ENCODE measurements around the gene ARHGAP21.

ARHGAP21 gene

DNA sequence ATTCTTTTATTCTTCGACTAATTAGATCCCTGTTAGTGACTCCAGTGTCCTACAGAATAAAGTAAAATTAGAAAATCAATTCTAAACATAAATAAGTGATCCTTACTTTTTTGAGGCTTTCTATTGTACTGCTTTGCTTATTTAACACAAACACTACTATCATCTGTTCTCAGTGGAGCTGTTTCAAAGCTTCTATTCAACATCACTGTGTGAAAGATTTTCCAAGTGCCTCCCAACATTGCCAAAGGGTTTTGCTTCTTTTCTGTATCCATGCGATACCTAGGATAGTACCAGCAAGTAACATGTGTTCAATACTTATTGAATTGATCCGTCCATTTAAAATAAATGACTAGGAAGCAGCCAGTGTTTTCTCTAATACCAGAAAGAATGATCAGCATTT is 125.7 kb downstream of the ARHGAP21 start:
- TF ChIP-seq, protein P1, sequence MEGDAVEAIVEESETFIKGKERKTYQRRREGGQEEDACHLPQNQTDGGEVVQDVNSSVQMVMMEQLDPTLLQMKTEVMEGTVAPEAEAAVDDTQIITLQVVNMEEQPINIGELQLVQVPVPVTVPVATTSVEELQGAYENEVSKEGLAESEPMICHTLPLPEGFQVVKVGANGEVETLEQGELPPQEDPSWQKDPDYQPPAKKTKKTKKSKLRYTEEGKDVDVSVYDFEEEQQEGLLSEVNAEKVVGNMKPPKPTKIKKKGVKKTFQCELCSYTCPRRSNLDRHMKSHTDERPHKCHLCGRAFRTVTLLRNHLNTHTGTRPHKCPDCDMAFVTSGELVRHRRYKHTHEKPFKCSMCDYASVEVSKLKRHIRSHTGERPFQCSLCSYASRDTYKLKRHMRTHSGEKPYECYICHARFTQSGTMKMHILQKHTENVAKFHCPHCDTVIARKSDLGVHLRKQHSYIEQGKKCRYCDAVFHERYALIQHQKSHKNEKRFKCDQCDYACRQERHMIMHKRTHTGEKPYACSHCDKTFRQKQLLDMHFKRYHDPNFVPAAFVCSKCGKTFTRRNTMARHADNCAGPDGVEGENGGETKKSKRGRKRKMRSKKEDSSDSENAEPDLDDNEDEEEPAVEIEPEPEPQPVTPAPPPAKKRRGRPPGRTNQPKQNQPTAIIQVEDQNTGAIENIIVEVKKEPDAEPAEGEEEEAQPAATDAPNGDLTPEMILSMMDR (IDR thresholded peaks at IDR 0.05; ENCODE audit: extremely low read depth, insufficient read depth, missing control alignments): no peak
- DNase-seq (ENCODE audit: low spot score): no peak
- in situ Hi-C loops (cut with MboI; ENCODE audit: low pct_unique_long_range_greater_than_20kb, low sequenced_read_pairs, unreplicated experiment): no loop called here

DNA sequence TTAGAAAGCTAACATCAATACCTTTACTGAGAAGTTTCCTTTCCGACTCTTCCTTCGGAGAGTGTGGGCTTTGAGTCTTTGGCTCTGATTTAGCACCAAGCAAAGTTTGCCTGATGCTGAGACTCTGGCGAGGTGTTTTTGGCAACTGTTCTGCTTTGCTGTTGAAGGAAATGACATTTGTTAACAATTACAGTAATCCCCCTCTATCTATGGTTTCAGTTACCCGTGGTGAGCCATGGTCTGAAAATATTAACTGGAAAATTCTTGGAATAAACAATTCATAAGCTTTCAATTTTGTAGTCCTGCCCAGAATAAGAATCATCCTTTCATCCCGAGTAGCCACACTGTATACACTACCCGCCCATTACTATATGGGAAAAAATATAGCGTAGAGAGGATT is 126.3 kb downstream of the ARHGAP21 start:
- TF ChIP-seq, protein P1 (IDR thresholded peaks at IDR 0.05; ENCODE audit: extremely low read depth, insufficient read depth, missing control alignments): no peak
- in situ Hi-C loops (cut with MboI; ENCODE audit: low pct_unique_long_range_greater_than_20kb, low sequenced_read_pairs, unreplicated experiment): no loop called here
- DNase-seq (ENCODE audit: low spot score): no peak

DNA sequence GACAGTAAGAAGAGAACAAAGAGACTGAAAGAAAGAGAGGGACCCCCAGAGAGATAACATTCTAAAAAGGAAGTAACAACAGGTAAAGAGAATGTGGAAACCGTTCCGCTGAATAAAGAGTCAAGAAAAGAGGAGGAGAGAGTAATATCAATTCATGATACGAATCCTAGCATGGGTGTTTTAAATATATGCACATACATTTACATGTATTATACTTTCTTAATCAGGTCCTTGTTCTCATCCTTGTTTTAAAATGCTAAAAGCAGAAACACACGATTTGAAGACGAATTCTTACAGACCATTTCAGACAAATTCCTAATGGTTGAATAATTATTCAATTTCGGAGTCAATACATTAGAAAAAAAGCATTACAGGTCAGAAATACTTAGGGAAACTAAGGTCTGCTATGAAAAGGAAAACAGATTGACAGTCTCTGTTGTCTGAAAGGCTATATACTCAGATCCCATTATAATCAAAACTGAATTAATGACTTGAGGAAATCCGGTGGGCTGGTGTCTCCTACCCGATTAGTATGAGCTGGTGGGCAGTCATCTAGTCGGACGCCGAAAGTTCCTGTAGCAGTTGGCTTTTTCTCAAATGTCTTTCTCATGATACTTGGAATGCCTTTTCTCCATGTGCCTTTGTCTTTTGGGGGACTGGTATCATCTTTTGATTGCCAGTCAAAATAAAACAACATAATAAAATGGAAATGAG is 127.3 kb downstream of the ARHGAP21 start:
- in situ Hi-C loops (cut with MboI; ENCODE audit: low pct_unique_long_range_greater_than_20kb, low sequenced_read_pairs, unreplicated experiment): no loop called here
- DNase-seq (ENCODE audit: low spot score): no peak
- TF ChIP-seq, protein P1 (IDR thresholded peaks at IDR 0.05; ENCODE audit: extremely low read depth, insufficient read depth, missing control alignments): no peak

DNA sequence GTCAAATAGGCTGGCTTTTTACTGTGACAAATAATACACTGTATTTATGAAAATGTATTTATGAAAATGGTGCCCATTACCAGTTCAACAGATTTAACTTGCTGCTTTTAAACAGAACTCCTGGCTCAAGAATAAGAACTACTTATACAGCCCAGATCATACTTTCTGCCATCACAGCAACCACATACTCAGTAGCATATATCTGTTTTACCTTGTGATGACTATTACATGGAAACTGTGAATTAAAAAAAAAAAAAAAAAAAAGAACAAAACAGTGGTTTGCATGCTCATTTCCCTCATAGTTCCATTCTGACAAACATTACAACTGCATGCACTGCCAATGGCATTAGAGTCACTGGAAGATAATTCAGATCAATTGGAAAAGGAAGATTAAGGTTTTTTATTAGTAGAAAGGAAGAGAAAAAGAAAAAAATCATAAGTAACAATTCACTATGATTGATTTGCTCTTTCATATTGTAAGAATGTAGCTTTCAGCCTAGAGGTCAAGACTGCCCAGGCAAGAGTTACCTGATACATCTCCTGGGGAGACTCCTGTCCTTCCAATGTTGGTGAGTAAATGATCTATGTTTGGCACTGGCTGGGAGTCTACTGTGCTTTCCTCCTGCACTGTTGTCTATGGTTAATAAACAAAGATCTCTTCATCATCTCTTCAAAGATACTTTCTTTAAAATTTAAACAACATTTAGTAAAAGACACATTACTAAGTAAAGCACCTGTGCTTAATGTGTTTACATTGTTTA is 132.8 kb downstream of the ARHGAP21 start:
- in situ Hi-C loops (cut with MboI; ENCODE audit: low pct_unique_long_range_greater_than_20kb, low sequenced_read_pairs, unreplicated experiment): no loop called here
- no peak for DNase-seq (ENCODE audit: low spot score)
- TF ChIP-seq, protein P1 (IDR thresholded peaks at IDR 0.05; ENCODE audit: extremely low read depth, insufficient read depth, missing control alignments): no peak

DNA sequence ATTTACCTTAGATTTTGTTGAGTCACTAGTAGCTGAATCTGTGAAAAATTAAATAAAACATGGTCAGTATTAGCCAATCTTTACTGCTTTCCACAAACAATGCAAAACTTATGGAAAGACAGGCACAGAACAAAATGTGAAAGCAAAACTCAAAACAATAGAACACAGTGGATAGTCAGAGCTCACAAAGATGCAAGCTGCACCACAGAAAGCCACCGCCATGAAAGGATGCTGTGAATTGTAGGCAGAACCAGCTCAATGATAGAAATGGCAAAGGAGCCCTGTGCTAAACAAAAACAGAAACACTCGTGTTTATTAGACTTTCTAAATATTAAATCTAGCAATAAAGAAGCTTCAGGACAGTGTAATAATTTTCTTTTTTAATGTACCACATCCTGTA is 134.4 kb downstream of the ARHGAP21 start:
- in situ Hi-C loops (cut with MboI; ENCODE audit: low pct_unique_long_range_greater_than_20kb, low sequenced_read_pairs, unreplicated experiment): no loop called here
- DNase-seq (ENCODE audit: low spot score): no peak
- TF ChIP-seq, protein P1 (IDR thresholded peaks at IDR 0.05; ENCODE audit: extremely low read depth, insufficient read depth, missing control alignments): no peak

DNA sequence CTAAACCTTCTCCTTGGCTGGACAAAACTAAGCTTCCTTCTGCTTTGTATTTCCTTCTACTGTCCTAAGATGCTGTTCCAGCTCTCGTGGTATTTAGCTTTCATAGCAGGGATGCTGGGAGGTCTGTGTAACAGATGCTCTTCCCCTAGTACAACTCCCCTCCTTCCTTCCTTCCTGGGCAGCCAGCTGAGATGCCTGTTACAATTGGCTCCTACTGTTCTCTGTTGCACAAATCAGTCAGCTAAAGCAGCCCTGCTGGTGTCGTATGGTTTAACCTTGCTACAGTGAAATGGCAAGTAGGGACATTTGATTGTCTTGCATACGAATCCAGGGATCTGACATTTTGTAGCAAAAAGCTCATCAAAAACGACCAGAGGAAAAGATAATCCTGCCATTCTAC is 143.8 kb downstream of the ARHGAP21 start:
- no peak for DNase-seq (ENCODE audit: low spot score)
- in situ Hi-C loops (cut with MboI; ENCODE audit: low pct_unique_long_range_greater_than_20kb, low sequenced_read_pairs, unreplicated experiment): no loop called here
- TF ChIP-seq, protein P1 (IDR thresholded peaks at IDR 0.05; ENCODE audit: extremely low read depth, insufficient read depth, missing control alignments): no peak

All from GM13977 (cell line).